Fibroblast of peridontal ligament (primary cell): ENCODE measurements around the gene SNAP23.
A peak's percentile ranks its signal among the peaks of the same experiment; 100 is the strongest.

Source experiments
- DNase-seq: peaks from one replicate; pipeline ENCODE4 v3.0.0-alpha.2; 2010; ENCODE audit errors: extremely low read depth

SNAP23 gene

DNA sequence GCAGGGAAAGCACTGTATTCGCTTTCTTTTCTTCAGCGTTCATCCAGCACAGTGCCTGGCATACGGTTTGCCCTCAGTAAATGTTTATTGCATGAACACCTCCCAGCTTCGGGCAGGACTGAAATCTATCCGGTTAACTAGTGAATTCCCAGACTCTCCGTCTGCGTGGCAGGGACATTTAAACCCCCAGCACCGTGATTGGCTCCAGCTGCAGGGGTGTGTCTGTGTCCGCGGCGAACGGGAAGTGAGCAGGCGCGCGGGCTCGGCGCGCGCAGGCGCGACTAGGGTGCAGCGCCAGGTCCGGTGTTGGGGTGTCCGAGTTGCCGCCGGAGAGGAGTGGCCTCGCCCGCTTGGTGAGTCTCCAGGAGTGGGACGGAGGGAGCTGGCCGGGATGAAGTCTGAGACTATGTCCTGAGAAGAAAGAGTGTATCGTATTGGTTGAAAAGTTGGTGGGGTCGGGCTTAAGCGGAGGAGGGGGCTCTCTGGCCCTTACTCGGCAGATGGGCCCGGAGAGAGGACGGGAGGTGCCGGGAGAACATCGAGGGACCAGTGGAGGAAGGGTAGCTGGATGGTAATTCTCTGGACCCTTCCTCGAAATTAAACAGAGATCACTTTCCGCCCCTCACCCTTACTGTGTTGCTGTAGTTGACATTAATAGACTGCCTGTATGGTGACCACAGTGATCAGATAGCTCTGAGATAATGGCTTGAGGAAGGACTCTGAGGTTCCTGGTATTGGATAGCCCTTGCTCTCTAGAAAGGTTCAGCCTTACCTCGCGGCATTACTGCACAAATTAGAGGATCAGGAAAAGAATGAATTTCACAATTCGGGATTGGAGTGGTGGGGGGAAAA is at the start of gene SNAP23:
SNAP23 (plus strand) TSS at position 274 of the 852 bp plus-strand sequence. CDS start 16,213 bp downstream, outside the sequence.
- DNase-seq, result peak; percentile 96

DNA sequence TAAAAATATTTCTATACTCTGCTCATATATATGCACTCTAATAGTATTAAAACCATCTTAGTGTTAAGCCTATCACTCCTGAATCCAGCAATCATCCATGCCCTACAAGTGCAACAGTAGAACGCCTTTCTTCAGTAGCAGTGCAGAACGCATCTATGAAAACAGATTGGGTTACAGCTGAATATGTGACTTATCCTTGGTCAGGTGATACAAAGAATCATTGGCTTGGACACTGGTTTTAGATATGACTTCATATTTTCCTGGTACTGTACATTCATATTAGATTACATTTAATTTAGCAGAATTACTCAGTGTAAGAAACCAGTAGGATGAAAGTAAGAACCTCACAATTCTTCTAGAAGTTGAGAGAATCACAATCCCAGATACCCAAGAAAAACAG is 47.8 kb upstream of the SNAP23 start:
- no peak for DNase-seq

DNA sequence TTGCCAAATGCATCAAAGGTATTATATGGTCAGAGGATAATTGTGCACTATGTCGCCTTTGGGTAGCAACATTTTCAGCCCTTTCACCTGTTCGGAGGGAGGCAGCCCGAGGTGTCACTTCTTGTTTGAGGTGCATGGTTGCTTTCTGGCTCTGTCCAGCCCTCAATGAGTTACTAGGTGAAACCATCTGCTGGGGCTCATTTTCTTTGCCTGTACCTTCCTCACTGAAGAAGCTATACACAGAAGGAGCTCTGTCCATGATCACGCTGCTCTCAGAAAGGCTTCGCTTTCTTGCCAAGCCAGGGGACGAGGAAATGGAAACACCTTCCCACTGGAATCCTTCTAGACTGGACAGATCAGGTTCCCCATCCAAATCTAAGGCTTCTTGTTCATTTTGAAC is 47.2 kb upstream of the SNAP23 start:
- DNase-seq, result no peak

DNA sequence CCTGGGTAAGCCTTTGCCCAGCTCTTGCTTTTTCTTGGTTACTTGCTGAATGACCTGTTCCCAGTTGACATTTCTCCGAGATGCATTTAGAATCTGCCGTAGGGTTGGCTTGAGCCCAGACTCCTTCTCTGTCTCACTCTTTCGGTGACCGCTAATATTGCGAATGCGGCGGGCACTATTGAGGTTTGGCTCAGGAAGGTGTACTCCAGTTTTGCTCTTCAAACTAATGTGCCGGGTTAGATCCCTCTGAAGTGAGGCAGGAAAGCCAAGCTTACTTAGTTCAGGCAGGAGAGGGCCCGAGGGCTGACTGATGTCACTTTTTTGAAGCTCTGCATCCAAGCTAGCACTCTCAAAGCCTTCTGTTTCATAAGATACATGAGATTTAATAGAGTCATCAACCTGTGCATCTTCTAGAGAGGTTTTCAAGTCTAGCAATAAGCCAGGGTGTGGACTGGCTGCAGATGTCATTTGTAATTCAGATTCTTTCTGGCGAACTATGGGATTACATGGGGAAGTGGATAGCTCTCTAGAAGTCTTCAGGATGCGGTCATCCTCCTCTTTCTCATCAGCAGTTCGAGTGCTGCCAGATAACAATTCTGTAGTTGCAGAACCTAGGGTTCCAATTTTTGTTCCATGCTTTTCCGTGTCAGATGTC is 45.5 kb upstream of the SNAP23 start:
- DNase-seq, result no peak

DNA sequence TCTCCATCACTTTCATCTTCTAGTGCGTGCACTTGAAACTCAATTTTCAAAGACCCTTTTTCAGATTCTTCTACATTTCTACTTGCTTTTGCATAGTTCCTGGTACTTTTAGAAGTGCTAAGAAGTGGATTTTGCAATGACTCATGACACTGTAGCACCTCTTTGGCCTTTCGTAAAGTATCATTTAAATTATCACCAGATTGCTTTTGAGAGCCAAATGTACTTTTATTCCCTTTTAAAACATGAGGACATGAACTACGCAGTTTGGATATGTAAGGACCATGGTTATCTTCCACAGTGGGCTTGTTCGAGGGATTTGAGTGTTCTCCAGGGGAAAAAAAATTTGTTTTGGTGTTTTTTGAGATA is 45.0 kb upstream of the SNAP23 start:
- DNase-seq, result no peak

DNA sequence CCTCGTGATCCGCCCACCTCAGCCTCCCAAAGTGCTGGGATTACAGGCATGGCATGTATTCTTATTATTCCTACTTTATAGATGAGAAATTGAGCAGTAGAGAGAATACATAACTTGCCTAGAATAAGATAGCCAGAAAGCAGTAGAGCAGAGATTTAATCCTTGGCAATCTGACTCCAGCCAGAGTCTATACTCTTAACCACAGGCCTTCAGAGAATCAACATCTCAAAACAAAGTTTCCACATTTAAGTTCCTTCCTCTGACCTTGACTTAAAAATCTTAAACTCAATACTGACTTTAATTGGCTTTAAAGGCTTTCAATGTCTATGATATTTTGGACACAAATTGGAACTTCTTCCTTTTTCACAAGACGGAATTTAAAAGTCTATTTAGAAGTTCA is 41.6 kb upstream of the SNAP23 start:
- DNase-seq, result peak; percentile 59

DNA sequence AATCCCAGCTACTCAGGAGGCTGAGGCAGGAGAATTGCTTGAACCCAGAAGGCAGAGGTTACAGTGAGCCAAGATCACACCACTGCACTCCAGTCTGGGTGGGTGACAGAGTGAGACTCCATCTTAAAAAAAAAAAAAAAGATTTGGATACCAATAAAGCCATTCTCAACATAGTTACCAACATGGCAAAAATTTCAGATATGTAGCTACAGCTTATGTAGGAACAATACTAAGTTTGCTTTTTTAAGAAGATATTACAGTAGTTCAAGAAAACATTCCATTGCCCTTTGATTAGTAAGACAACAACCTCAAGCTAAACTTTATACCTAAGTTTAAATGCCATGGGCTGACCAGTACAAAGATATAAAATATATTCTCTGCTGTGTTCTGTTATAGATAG is 38.9 kb upstream of the SNAP23 start:
- peak; percentile 34 for DNase-seq

DNA sequence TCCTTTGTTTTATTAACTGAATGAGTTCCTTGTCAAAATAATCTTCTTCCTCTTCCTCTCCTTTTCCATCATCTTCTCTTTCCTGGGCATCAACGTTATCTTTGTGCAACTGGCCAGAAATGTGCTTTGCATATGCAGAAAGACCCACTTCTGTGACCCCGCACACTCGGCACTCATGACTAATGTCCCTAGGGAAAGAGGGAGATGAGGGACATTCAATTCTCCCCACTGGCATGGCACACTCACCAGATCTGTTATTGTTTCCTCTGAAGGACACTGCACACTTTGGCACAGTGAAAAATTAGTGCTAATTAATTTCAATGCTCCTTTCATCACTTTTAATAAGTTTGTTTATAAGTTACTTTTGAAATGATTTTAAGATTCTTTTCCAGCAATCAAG is 38.5 kb upstream of the SNAP23 start:
- peak; percentile 58 for DNase-seq

DNA sequence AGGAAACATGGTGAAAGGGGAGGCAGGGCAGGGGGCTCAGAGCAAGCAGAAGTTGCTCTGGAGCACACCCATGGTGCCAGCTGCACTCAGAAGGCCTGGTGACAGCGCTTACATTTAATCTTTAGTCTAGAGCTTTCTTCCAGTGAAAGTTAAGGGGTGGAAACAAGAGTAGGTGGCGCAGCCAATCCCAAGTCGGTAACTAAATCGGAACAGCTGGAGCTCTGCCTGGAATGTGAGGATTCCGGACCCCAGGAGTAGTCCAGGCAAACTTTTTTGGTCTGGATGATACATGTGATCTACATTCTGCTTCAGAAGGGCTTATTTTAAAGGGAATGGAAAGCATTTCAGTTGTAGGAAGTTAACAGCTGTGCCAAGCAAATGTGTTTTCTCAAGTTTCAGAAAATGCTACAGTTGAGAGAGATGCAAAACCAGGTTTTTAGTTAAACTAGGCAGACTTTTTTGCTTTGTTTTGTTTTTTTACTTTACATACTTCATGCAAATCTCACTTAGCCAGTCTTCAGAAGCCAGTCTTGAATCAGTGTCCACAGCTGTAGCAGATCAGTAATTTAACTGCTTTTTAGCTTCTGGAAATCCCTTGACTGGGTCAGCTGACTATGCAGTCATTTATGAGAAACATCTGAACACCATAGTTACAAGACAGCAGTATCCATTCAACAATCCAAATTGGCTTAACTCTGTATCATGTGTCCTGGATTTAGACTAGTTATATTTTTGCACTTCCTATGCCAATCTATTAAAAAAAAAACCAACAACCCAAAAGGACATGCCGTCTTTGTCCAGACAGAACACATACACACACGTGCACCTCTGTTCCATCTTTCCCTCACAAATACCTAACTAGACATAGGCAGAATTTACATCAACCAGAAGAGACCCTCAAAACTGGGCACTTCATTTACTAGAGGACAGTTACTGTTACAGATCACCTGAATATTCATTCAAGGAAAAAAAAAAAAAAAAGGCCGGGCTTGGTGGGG is 37.7 kb upstream of the SNAP23 start:
- peak; percentile 98 for DNase-seq

DNA sequence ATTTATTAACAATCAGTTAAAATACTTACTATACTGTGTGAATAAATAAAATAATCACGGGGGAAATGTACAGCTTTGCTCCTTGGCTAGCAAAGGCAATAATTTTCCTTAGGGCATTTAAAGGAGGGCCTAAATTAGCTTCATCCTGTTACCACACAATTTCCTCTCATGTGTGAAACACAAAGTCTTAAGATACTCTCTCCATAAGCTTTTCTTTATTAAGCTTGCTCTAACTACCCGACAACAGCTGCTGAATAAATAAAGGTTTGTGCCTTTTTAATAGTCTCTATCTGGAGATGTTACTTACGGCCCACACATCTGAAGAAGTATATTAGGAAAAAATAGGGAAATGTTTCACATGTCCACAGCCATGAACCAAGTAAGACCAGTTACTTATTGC is 34.2 kb upstream of the SNAP23 start:
- DNase-seq, result no peak

DNA sequence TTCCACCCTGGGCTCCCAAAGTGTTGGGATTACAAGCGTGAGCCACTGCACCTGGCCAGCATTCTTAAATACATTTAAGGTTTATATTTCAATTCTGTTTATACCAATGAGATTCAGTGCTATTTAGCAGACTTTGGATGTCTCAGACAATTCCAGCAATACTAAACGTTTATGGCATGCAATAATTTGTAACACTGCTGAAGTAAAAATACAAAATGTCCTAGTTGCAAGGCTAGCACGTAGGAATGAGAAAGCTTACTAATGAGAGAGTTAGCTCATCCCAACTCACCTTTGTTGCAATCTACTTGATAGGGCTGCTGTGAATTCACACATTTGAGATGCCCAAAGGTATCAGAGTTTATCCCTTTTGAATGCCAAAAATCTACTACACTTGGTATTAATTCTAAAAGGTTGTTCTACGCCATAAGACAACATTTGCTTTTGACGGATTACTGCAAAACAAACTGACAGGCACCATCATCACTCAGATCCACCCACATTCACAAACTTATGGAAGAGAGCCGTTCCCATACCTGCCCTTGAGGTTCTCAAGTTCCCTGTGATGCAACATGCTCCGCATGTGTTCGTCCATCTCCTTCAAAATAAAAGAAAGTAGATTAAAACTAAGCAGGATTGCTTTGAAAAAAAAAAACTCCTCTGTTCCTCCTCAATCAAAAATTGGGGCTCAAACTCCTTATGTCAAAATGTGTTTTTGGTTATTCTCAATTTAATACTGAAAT is 29.7 kb upstream of the SNAP23 start:
- no peak for DNase-seq

DNA sequence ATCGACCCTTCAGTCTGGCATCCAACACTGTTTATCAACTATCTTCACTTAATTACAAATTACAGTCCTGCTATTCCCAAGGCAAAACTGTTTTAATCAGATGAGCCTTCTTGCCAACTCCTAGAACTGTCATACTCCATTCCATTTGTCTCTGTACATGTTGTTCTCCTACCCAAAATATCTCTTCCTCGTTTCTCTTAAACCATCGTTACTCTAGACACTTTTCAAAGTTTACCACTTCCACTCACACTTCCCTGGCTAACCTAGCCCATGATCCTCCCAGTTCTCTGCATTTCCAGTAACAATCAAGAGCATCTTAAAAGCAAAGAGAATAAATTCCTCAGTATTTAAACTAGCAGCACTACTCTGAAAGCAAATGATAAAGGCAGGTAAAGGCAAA is 24.4 kb upstream of the SNAP23 start:
- no peak for DNase-seq

DNA sequence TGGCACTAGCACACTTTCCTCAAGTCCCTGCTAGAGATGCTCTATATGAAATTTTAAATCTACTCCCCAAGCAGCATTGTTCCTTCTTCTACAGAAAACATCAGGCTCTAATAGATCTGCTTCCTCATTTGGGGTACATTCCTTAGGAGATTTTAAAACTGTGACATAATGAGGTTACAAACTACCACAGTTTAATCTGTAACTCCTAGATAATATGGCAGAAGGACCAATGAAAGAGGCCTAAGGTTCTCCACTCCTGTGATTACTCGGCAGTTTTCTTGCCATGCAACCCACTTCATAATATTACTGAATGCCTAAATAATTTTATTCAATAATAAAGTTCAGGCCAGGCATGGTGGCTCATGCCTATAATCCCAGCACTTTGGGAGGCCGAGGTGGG is 20.6 kb upstream of the SNAP23 start:
- peak; percentile 34 for DNase-seq

DNA sequence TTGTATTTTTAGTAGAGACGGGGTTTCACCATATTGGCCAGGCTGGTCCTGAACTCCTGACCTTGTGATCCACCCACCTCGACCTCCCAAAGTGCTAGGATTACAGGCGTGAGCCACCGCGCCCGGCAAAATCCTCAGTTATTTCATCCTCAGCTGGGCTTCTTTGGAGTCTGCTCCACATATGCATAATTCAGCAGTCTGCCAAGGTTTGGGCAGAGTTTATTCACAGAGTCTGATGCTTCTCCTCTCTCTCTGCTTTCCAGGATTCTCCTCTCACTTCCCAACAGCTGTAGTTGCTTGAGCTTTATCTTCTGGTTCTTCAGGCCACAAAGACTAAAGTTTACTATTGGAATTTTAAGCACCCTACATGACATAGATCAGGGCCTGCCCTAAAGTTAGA is 12.7 kb upstream of the SNAP23 start:
- no peak for DNase-seq

DNA sequence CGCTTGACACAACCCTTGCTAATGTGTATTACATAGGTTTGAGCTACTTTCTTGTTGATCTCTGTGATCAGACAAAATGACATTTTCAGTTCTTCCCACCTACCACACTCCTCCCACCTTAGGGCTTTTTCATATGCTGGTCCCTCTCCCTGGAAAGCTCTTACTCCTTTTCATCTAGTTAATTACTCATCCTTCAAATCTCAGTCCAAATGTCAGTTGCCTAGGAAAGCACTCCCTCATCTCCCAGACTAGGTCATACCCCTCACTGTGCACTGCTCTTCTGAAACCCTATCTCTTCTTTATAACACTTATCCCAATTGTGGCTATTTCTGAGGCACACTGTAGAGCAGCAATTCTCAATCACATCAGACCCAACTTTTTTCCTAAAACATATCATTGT is 11.8 kb upstream of the SNAP23 start:
- DNase-seq, result no peak

DNA sequence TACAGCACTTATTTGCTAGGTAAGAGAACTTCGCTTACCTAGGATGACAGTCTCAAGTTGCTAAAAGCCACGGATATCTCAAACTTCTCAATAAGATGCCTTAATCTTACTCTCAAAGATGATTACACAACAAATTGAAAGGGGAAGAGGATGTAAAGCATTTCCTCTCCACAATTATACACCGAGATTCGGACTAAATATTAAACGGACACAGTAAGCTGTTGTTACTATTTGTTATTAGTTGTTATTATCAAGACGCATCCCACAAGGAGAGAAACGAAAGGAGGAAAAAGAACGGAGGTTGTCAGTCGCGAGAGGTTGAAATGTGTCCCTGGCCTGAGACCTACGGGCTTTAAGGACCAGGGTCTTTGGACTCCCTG is 5.2 kb upstream of the SNAP23 start:
- DNase-seq, result peak; percentile 31

DNA sequence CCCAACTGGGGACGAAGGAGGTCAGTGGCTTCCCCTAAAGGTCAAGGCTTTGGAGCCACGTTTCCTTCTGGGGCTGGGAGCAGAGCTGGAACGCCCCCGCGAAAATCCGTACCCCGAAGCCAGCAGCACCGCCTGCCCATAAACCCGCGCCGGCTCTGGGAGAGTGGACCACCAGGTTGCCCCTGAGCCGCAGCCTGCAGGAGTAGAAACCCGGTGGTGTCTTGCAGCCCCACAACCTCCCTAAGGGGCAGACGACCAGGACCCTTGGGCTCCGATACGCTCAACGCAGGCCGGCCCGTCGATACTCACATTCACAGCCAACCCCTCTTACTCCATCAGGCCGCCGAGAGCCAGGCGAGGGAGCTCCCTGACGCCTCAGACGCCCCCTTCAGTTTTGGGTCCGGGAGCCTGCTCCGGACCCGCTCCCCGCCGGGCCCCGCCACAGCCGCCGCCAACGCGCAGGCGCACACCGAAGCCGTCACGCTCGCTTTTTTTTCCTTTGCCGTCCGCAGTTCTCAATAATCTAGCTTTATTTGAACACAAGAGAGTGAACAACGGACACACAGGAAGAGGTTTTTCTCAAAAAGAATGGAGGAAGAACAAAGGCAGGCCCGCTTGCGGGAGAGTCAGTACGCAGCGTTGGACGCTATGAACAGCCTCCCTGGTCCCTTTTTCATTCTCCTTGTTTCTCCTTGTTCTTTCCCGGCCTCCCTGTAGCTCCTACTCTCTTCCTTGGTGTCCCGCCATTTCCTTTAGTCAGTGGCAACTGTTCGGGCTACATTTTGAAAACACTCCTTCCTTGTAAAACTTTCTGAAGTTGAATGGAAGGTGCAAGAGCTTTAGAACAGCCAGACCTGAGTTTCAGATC is 4.5 kb upstream of the SNAP23 start, which contains the start of gene ZNF106:
ZNF106 (minus strand) TSS at position 471 of the 868 bp plus-strand sequence. CDS start 18,852 bp downstream, outside the sequence.
- DNase-seq, result peak; percentile 93

DNA sequence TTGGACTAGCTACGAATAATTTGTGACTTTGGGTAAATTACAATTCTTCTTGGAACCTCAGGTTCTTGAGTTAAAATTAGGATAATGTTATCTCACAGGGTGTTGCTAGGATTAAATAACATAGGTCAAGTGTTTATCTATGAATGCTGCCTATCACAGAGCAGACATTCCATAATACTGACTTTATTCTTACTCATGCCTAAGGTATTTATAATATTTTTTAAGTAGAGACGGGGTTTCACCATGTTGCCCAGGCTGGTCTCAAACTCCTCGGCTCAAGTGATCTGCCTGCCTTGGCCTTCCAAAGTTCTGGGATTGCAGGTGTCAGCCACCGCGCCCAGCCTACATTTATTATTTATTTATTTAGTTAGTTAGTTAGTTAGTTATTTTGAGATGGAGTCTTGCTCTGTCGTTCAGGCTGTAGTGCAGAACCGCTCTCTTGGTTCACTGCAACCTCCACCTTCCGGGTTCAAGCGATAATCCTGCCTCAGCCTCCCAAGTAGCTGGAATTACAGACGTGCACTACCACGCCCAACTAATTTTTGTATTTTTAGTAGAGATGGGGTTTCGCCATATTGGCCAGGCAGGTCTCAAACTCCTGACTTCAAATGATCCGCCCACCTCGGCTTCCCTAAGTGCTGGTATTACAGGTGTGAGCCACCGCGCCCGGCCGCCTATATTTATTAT is 3.8 kb upstream of the SNAP23 start:
- peak; percentile 70 for DNase-seq

DNA sequence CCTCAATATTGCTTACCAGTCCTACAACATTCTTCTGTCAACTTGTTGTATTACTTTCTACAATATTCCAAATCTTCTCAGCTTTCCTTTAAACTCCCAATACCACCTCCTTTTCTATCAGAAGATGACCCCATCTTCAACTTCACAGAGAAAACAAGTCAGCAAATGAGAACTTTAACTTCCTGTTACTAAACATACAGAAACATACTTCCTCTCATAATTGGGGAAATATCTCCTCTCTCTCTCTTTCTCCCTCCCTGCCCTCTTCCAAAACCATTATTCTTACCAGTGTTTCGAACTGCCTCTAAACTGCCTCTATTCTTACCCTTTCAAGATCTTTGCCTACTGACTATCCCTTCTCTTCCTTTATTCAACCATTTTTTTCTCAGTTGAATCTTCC is 1.8 kb upstream of the SNAP23 start:
- DNase-seq, result no peak

DNA sequence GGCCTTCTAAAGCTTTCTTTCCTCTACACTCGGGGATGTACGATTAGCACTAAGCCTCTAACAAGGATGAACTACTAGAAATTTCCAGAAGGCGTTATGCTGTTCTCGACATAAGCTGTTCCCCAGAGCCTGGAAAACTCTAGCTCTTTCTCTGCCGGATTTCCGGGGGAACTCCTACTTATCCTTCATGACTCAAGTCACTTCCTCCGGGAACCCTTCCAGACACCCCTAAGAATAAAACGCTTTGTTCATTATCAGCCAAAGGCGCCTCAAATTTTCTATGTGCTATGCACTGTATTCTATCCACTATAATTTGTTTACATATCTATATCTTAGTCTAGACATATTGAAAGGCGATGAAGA is 455 bp upstream of the SNAP23 start:
- peak; percentile 78 for DNase-seq
